GM12878 (cell line): ENCODE results near the gene ASB2. TPM values are rescaled to one million over a fixed set of nuclear protein-coding genes. Genes with fewer than 3 reads are reported as not detected.

Experiments used
- ATAC-seq: fragments of 200-7000 bp; cut with Tn5 transposase; 3 replicates; pipeline ENCODE4 v1.9.1; 2020; ENCODE audit warnings: mild to moderate bottlenecking, moderate library complexity
- BruUV-seq: library from RNA; stranded (reverse); fragments of 400-500 nt; replicated peaks from 2 replicates; lab custom pipeline; 2021; lab: Mats Ljungman, UMichigan
- CTCF ChIA-PET: fragments of 300-600 bp; sonication (Branson Sonifier 250); formaldehyde crosslinking; extraction: SDS; loops from one replicate; lab custom pipeline; 2021; ENCODE audit warnings: inconsistent platforms; lab: Yijun Ruan, JAX
- POLR2A ChIA-PET: fragments of 350-600 bp; formaldehyde crosslinking; extraction: SDS; loops from one replicate; lab custom pipeline; 2021; ENCODE audit warnings: inconsistent platforms; lab: Charles Lee
- RAD21 ChIA-PET: fragments of 300-600 bp; sonication (Branson Sonifier 250); formaldehyde crosslinking; loops from one replicate; lab custom pipeline; 2023; ENCODE audit warnings: antibody characterized with exemption; ENCODE audit not compliant: unreplicated experiment; lab: Charles Lee
- SMC1A ChIA-PET: fragments of 300-600 bp; sonication (Branson Sonifier 250); formaldehyde crosslinking; loops from one replicate; lab custom pipeline; 2023; ENCODE audit not compliant: unreplicated experiment, uncharacterized antibody; lab: Charles Lee
- DNase-seq: peaks from one replicate; pipeline ENCODE4 v3.0.0-alpha.2; 2011; ENCODE audit warnings: low read depth, low spot score
- FAIRE-seq: peaks from 3 replicates; lab custom pipeline; 2011; peaks lifted over from hg19 to GRCh38; lab: Jason Lieb, UNC
- H2AFZ ChIP-seq: 2 replicates; pipeline ENCODE4 v1.6.0; 2011; ENCODE audit warnings: low read depth, low read length, control low read depth; ENCODE audit not compliant: control insufficient read depth
- H3K27ac ChIP-seq: 2 replicates; pipeline ENCODE4 v1.5.1; 2011; ENCODE audit warnings: control low read depth; ENCODE audit not compliant: control insufficient read depth, insufficient read depth
- H3K27me3 ChIP-seq, 2 experiments: replicated peaks in 1 of 2; 2 replicates each; pipeline versions ENCODE4 v1.6.0 to v1.6.1; 2011; ENCODE audit warnings: low read length in 1 of 2; ENCODE audit not compliant: control insufficient read depth in 2 of 2, insufficient read depth in 2 of 2
- H3K36me3 ChIP-seq, 2 experiments: 2 replicates each; pipeline ENCODE4 v1.5.1; 2011; ENCODE audit warnings: low read length in 1 of 2; ENCODE audit not compliant: control insufficient read depth in 2 of 2, insufficient read depth in 2 of 2
- H3K4me1 ChIP-seq: 2 replicates; pipeline ENCODE4 v1.6.1; 2011; ENCODE audit warnings: mild to moderate bottlenecking, low read length, moderate library complexity, mixed read lengths; ENCODE audit not compliant: control insufficient read depth, insufficient read depth
- H3K4me2 ChIP-seq: 2 replicates; pipeline ENCODE4 v1.6.0; 2011; ENCODE audit warnings: control low read depth; ENCODE audit not compliant: control insufficient read depth, insufficient read depth
- H3K4me3 ChIP-seq: fragments of 200-600 bp; sonication (generic); 2 replicates; pipeline ENCODE4 v1.5.1; 2016
- H3K79me2 ChIP-seq: 2 replicates; pipeline ENCODE4 v1.6.0; 2011; ENCODE audit warnings: low read length; ENCODE audit not compliant: control insufficient read depth, insufficient read depth
- H3K9ac ChIP-seq: 2 replicates; pipeline ENCODE4 v1.8.0; 2011; ENCODE audit warnings: low read length, control low read depth, mixed read lengths; ENCODE audit not compliant: control insufficient read depth, insufficient read depth
- H3K9me3 ChIP-seq: replicated peaks from 3 replicates; pipeline ENCODE4 v1.5.1; 2011; ENCODE audit warnings: mild to moderate bottlenecking, low read length; ENCODE audit not compliant: control insufficient read depth, insufficient read depth
- H4K20me1 ChIP-seq: 2 replicates; pipeline ENCODE4 v1.6.0; 2011; ENCODE audit not compliant: control insufficient read depth, insufficient read depth
- ASH2L ChIP-seq: fragments of 300-600, 200-600 bp; sonication (generic); IDR thresholded peaks from 2 replicates; pipeline ENCODE4 v1.6.1; 2017; ENCODE audit warnings: low read depth, mild to moderate bottlenecking, borderline replicate concordance
- BMI1 ChIP-seq: fragments of 450-650 bp; IDR thresholded peaks from 2 replicates; pipeline ENCODE4 v1.6.1; 2016; ENCODE audit warnings: mild to moderate bottlenecking, moderate library complexity, borderline replicate concordance
- DPF2 ChIP-seq: fragments of 450-650 bp; IDR thresholded peaks from 2 replicates; pipeline ENCODE4 v1.6.1; 2017; ENCODE audit warnings: mild to moderate bottlenecking
- EED ChIP-seq: sonication (generic); IDR thresholded peaks from 2 replicates; pipeline ENCODE4 v1.6.1; 2016; ENCODE audit warnings: antibody characterized with exemption, low read depth
- ETV6 ChIP-seq, 2 experiments: fragments of 450-650 bp in 1 of 2; IDR thresholded peaks in 1 of 2; conservative IDR thresholded peaks in 1 of 2; 2 replicates each; pipeline ENCODE4 v1.6.1; 2014; ENCODE audit warnings: antibody characterized with exemption in 1 of 2, borderline replicate concordance in 1 of 2, low read depth in 1 of 2, mild to moderate bottlenecking in 1 of 2, moderate library complexity in 1 of 2
- MTA2 ChIP-seq: fragments of 450-650 bp; IDR thresholded peaks from 2 replicates; pipeline ENCODE4 v1.6.1; 2016; ENCODE audit warnings: low read depth, mild to moderate bottlenecking, moderate library complexity
- NFIC ChIP-seq: IDR thresholded peaks from 2 replicates; pipeline ENCODE4 v1.6.1; 2012; ENCODE audit warnings: low read depth, mild to moderate bottlenecking, inconsistent platforms, low read length, moderate library complexity
- NFYA ChIP-seq: IDR thresholded peaks from 2 replicates; pipeline ENCODE4 v1.6.1; 2011; ENCODE audit warnings: low read depth, mild to moderate bottlenecking, low read length, improper control_type of control experiment, borderline replicate concordance
- SUZ12 ChIP-seq: fragments of 200-600 bp; sonication (generic); IDR thresholded peaks from one replicate; pipeline ENCODE4 v1.6.1; 2018; ENCODE audit warnings: antibody characterized with exemption, mild to moderate bottlenecking; ENCODE audit not compliant: unreplicated experiment
- TCF7 ChIP-seq: IDR thresholded peaks from 2 replicates; pipeline ENCODE4 v1.6.1; 2014; ENCODE audit warnings: antibody characterized with exemption, borderline replicate concordance
- ZNF274 ChIP-seq: IDR thresholded peaks from one replicate; pipeline ENCODE4 v1.8.0; 2011; ENCODE audit not compliant: insufficient read length, insufficient read depth
- WGBS: methylation state at CpG from one replicate; pipeline ENCODE4 v1.1.6; 2016; ENCODE audit warnings: low lambda C conversion rate; ENCODE audit not compliant: insufficient replicate concordance, insufficient coverage; ENCODE audit errors: missing lambda C conversion rate; 5-methylcytosine and 5-hydroxymethylcytosine counted together
- in situ Hi-C: fragments of 300-500 bp; cut with MboI; formaldehyde crosslinking; loops from 9 replicates; pipeline ENCODE4 v1.14.3; 2018; ENCODE audit warnings: mixed read lengths
- intact Hi-C: fragments of 100-400 bp; cut with micrococcal nuclease; formaldehyde crosslinking; loops from one replicate; pipeline ENCODE4 v1.14.2; 2022; ENCODE audit not compliant: unreplicated experiment
- polyA plus RNA-seq, 11 experiments: library from polyadenylated mRNA; depleted of rRNA in 4 of 11; unstranded in 6 of 11; stranded (reverse) in 5 of 11; fragments of >200 nt; fragmentation: Nextera tagmentation in 4 of 11; fragmentation: Illumina TruSeq in 1 of 11; extraction: Ambion mirVana in 4 of 11; extraction: Trizol in 1 of 11; gene quantifications; 1 replicate in 1 of 11; 2 replicates in 10 of 11; pipeline versions ENCODE4 v1.2.1 to v1.2.3, GENCODE V29; 2011 to 2016; ENCODE audit warnings: inconsistent platforms in 2 of 11, missing spikeins in 2 of 11, low read depth in 1 of 11
- total RNA-seq, 4 experiments: library from RNA; depleted of rRNA in 3 of 4; stranded (reverse); fragments of >200 nt in 3 of 4; fragmentation: Illumina TruSeq in 1 of 4; extraction: Trizol in 1 of 4; gene quantifications; 2 replicates each; pipeline versions ENCODE4 v1.2.1 to v1.2.3, GENCODE V29; 2013 to 2021
- TF ChIP-seq, protein P1 (sequence below): fragments of 450-650 bp; formaldehyde crosslinking; IDR thresholded peaks from 2 replicates; pipeline ENCODE4 v1.5.0; 2022; ENCODE audit warnings: mild to moderate bottlenecking, missing genetic modification characterization
- TF ChIP-seq, protein P2 (sequence below): IDR thresholded peaks from 2 replicates; pipeline ENCODE4 v1.6.1; 2011; ENCODE audit warnings: low read depth, low read length, improper control_type of control experiment, borderline replicate concordance
- TF ChIP-seq, protein P3 (sequence below): IDR thresholded peaks from 2 replicates; pipeline ENCODE4 v1.6.1; 2011; ENCODE audit warnings: low read depth, mild to moderate bottlenecking, low read length, moderate library complexity, borderline replicate concordance; ENCODE audit errors: extremely low read depth

ASB2 gene
- total and polyA plus RNA-seq, 10 of the 15 experiments (the other 5 are each of a cell fraction or from before 2014, with no cell fraction given): 3.0 to 54.8 (median 33.5) TPM

DNA sequence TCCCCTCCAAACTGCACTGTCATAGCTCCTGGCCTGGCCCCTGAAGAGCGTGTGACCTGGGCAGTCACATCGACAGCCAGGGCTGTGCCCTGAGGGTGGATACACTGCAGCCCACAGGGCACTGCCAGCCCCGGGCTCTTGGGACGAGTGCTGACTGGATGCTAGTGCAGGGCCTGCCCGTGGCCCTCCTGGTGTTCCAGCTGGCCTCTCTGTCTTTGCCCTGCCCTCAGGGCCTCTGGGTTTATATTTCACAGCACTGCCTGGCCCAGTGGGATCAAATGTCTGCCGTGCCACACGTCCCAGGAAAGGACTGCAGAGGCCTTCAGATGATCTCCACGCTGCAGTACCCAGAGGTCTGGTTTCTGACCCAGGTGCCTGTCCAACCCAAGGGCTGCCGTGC is 10.6 kb upstream of the ASB2 start:
- FAIRE-seq (no peak), DNase-seq (no peak), ATAC-seq (no peak)
- Histone ChIP-seq H4K20me1 (no peaks in the 10 kb centered on the region), H3K79me2 (no peaks in the 10 kb centered on the region), H2AFZ (no peak overlapping the region), H3K27me3 (no peaks in the 10 kb centered on the region), H3K4me1 (peaks cover 19% of the 10 kb centered on the region), H3K36me3 (no peaks in the 10 kb centered on the region), H3K4me3 (no peak overlapping the region), H3K27ac (no peak overlapping the region)
- ChIA-PET POLR2A (interaction anchor here (0.9 kb wide), 1 partner anchor 22 kb away, joined by 3 read pairs; no protein-coding TSS in a partner anchor), RAD21 (interaction anchor here (0.7 to 2.3 kb wide), 5 partner anchors 13 to 47 kb away, joined by 3 to 9 read pairs (median 3); no protein-coding TSS in a partner anchor), CTCF (interaction anchor here (20.4 to 20.8 kb wide), 2 partner anchors 13 to 47 kb away, joined by 343 to 399 read pairs; partner anchors contain the start of gene CCDC197)
- in situ Hi-C loops (no loop called here), intact Hi-C loops (no loop called here)
- BruUV-seq: no TSS peak
- TF ChIP-seq ASH2L (no peak), ETV6 (conservative IDR thresholded peaks at IDR 0.05 in 1 of 2, IDR thresholded peaks at IDR 0.05 in 1 of 2; ENCODE audit: borderline replicate concordance in 1 of 2, low read depth in 1 of 2) (no peak), DPF2 (no peak), BMI1 (no peak), TCF7 (no peak), MTA2 (no peak), SUZ12 (no peak), EED (no peak), NFYA (no peak), ZNF274 (no peak), NFIC (no peak)
- TF ChIP-seq, protein P1, sequence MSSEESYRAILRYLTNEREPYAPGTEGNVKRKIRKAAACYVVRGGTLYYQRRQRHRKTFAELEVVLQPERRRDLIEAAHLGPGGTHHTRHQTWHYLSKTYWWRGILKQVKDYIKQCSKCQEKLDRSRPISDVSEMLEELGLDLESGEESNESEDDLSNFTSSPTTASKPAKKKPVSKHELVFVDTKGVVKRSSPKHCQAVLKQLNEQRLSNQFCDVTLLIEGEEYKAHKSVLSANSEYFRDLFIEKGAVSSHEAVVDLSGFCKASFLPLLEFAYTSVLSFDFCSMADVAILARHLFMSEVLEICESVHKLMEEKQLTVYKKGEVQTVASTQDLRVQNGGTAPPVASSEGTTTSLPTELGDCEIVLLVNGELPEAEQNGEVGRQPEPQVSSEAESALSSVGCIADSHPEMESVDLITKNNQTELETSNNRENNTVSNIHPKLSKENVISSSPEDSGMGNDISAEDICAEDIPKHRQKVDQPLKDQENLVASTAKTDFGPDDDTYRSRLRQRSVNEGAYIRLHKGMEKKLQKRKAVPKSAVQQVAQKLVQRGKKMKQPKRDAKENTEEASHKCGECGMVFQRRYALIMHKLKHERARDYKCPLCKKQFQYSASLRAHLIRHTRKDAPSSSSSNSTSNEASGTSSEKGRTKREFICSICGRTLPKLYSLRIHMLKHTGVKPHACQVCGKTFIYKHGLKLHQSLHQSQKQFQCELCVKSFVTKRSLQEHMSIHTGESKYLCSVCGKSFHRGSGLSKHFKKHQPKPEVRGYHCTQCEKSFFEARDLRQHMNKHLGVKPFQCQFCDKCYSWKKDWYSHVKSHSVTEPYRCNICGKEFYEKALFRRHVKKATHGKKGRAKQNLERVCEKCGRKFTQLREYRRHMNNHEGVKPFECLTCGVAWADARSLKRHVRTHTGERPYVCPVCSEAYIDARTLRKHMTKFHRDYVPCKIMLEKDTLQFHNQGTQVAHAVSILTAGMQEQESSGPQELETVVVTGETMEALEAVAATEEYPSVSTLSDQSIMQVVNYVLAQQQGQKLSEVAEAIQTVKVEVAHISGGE (CRISPR knock-in tag): no peak
- TF ChIP-seq, protein P2, sequence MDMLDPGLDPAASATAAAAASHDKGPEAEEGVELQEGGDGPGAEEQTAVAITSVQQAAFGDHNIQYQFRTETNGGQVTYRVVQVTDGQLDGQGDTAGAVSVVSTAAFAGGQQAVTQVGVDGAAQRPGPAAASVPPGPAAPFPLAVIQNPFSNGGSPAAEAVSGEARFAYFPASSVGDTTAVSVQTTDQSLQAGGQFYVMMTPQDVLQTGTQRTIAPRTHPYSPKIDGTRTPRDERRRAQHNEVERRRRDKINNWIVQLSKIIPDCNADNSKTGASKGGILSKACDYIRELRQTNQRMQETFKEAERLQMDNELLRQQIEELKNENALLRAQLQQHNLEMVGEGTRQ: no peak
- TF ChIP-seq, protein P3, sequence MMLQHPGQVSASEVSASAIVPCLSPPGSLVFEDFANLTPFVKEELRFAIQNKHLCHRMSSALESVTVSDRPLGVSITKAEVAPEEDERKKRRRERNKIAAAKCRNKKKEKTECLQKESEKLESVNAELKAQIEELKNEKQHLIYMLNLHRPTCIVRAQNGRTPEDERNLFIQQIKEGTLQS: no peak
- TF ChIP-seq, all 136 proteins: peak for 0
- Histone ChIP-seq H3K9ac (no peak overlapping the region), H3K9me3 (no peaks in the 10 kb centered on the region), H3K4me2 (no peak overlapping the region)
- SMC1A ChIA-PET: interaction anchor here (0.7 to 20.2 kb wide), 3 partner anchors 11 to 32 kb away, joined by 3 to 409 read pairs (median 11); no protein-coding TSS in a partner anchor
- 58% methylated on average over 9 of the region's 9 CpGs for WGBS
